Activated CD8-positive, alpha-beta memory T cell treated with anti-CD3 and anti-CD28 coated beads, Interleukin-2, amount 50 U/mL, for 4 hours (primary cell): ENCODE measurements around the gene TBL1X.
A peak's percentile ranks its signal among the peaks of the same experiment; 100 is the strongest.

Experiments
- DNase-seq: peaks from one replicate; pipeline ENCODE4 v3.0.0-alpha.2; 2020

The TBL1X gene

GRCh38 chrX:9676738-9677097 lies 211.9 kb downstream of the TBL1X start:
- no peak for DNase-seq

- DNase-seq = no peak
Observed at GRCh38 chrX:9677098-9677739, 212.4 kb downstream of the TBL1X start.

GRCh38 chrX:9678215-9678965 lies 213.5 kb downstream of the TBL1X start:
- no peak for DNase-seq

GRCh38 chrX:9681011-9681410 lies 216.2 kb downstream of the TBL1X start:
- DNase-seq = no peak

GRCh38 chrX:9681422-9681821 lies 216.6 kb downstream of the TBL1X start:
- no peak for DNase-seq

- DNase-seq = no peak
Observed at GRCh38 chrX:9682456-9682855, 217.6 kb downstream of the TBL1X start.

GRCh38 chrX:9682861-9683260 lies 218.0 kb downstream of the TBL1X start:
- DNase-seq = no peak

- DNase-seq = no peak
Observed at GRCh38 chrX:9683350-9683749, 218.5 kb downstream of the TBL1X start.

- no peak for DNase-seq
Observed at GRCh38 chrX:9687899-9688298, 223.0 kb downstream of the TBL1X start.

GRCh38 chrX:9688833-9689232 lies 224.0 kb downstream of the TBL1X start:
- no peak for DNase-seq

- DNase-seq = no peak
Observed at GRCh38 chrX:9690046-9690445, 225.2 kb downstream of the TBL1X start.

- no peak for DNase-seq
Observed at GRCh38 chrX:9693307-9694001, 228.6 kb downstream of the TBL1X start.

GRCh38 chrX:9698576-9698975 lies 233.7 kb downstream of the TBL1X start:
- DNase-seq = no peak

GRCh38 chrX:9700555-9700954 lies 235.7 kb downstream of the TBL1X start:
- no peak for DNase-seq

GRCh38 chrX:9701790-9702189 lies 236.9 kb downstream of the TBL1X start:
- no peak for DNase-seq

- no peak for DNase-seq
Observed at GRCh38 chrX:9703406-9703805, 238.5 kb downstream of the TBL1X start.

GRCh38 chrX:9704876-9705465 lies 240.1 kb downstream of the TBL1X start:
- DNase-seq = no peak

GRCh38 chrX:9706421-9706820 lies 241.6 kb downstream of the TBL1X start:
- no peak for DNase-seq

- no peak for DNase-seq
Observed at GRCh38 chrX:9707306-9708033, 242.6 kb downstream of the TBL1X start.

GRCh38 chrX:9708086-9708485 lies 243.2 kb downstream of the TBL1X start:
- no peak for DNase-seq

GRCh38 chrX:9708923-9709553 lies 244.2 kb downstream of the TBL1X start:
- DNase-seq = peak; percentile 82

- no peak for DNase-seq
Observed at GRCh38 chrX:9710332-9710731, 245.5 kb downstream of the TBL1X start.

GRCh38 chrX:9717376-9717775 lies 252.5 kb downstream of the TBL1X start:
- no peak for DNase-seq
